Measurements from ENCODE around the gene ELMO1.

Gene ELMO1

DNA sequence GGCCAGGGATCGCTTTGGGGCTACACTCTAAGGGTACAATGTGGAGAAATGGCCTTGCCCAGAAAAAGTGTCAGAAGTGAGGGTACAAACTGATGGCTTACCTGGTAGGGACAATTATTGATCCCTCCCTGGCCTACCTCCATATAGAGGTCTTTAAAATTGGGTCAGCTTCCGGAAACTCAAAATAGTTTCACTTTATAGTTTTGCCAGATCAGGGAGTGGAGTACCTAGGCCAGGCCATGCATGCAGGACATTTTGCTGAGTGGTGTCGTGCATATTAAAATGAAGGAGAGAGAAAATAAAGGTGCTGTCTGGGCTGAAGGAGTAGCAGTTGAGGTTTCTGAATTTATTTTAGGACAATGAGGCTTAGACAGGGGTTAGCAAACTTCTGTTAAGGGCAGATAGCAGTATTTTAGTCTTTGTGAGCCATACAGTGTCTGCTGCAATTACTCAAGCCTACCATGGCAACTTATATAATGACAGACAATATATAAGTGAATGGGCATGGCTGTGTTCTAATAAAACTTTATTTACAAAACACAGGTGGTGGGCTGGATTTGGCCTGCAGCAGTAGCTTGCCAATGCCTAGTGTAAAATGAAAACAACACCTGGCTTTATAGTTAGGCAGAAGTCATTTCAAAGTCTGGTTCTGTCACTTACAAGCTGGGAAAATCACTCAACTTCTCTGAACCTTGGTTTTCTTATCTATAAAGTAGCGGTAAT lies 547.5 kb downstream of the ELMO1 start:
- DNase-seq, result no peak
- TF ChIP-seq POLR2A (IDR thresholded peaks at IDR 0.05; ENCODE audit: low read length), result no peak
- TF ChIP-seq GATA1 (IDR thresholded peaks at IDR 0.05; ENCODE audit: low read depth, low read length), result no peak

DNA sequence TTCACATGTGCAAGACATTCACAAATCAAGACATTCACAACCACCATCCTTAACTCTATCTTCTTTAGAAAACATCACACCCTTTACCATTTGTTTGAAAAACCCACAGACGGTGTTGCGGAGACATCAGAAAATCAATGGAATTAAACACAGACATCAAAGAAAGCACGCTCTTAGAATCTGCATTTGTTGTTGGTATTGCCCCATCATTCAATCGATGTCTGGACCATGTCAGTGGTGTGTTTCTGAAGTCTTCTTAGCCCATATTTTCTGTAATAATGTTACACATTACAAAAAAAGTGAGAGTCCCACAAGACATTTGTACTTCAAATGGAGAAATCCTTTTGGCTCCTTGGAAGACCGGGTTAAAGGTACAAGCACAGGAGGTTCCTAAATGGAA lies 550.5 kb downstream of the ELMO1 start:
- TF ChIP-seq GATA1 (IDR thresholded peaks at IDR 0.05; ENCODE audit: low read depth, low read length), result no peak
- no peak for TF ChIP-seq POLR2A (IDR thresholded peaks at IDR 0.05; ENCODE audit: low read length)
- DNase-seq, result no peak

DNA sequence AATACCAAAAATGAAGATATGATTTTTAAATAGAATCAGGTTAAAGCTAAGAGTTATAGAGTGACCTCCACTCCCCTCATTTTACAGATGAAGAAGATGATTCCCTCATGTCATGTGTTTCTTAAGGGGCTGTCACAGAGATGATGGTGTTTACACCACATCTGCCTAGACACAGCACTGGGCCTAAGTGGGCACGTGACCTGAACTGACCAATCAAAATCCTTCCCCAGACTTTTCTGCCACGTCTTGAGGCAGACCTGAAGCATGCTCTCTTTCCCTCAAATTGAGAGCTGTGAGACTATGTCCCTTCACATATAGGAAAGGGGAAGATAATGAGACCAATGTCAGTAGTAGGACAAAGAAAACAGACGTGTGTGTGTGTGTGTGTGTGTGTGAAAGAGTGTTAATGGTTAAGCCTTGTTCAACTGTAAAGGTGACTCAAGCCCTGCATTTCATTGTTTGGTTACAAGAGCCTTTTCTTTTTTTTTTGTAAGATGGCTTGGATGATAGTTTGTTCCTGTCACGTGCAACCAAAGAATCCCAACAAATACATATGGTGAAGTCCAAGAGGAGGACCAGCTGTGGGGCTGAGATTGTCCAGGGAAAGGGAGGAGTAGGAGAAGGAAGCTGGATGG lies 551.6 kb downstream of the ELMO1 start:
- no peak for DNase-seq
- TF ChIP-seq GATA1 (IDR thresholded peaks at IDR 0.05; ENCODE audit: low read depth, low read length) (no peak), POLR2A (IDR thresholded peaks at IDR 0.05; ENCODE audit: low read length) (no peak)

GRCh38 chr7:36896418-36896817 lies 552.2 kb downstream of the ELMO1 start:
- no peak for TF ChIP-seq POLR2A (IDR thresholded peaks at IDR 0.05; ENCODE audit: low read length)
- TF ChIP-seq GATA1 (IDR thresholded peaks at IDR 0.05; ENCODE audit: low read depth, low read length), result no peak
- DNase-seq, result no peak

DNA sequence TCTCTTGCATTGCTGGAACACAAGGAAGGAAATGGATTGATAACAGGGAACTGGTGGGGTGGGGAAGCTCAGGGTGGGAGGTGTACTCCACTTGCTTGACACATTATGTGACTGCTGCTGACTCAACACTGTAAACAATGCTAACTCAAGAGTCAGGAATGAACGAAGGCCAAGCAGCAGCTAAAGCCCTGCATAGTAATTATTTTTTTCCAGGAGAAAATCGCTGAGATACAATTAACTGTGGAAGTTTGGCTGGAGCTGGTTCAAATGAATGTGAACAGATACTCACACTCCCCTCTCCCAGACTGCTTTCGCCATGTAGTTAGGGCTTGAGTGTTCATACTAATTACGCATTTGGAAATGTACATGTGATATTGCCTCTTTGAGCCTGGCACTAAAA lies 553.5 kb downstream of the ELMO1 start:
- DNase-seq, result no peak
- TF ChIP-seq GATA1 (IDR thresholded peaks at IDR 0.05; ENCODE audit: low read depth, low read length) (no peak), POLR2A (IDR thresholded peaks at IDR 0.05; ENCODE audit: low read length) (no peak)

- DNase-seq, result no peak
- TF ChIP-seq GATA1 (IDR thresholded peaks at IDR 0.05; ENCODE audit: low read depth, low read length) (no peak), POLR2A (IDR thresholded peaks at IDR 0.05; ENCODE audit: low read length) (no peak)
Observed at GRCh38 chr7:36894190-36894589, 554.5 kb downstream of the ELMO1 start.

DNA sequence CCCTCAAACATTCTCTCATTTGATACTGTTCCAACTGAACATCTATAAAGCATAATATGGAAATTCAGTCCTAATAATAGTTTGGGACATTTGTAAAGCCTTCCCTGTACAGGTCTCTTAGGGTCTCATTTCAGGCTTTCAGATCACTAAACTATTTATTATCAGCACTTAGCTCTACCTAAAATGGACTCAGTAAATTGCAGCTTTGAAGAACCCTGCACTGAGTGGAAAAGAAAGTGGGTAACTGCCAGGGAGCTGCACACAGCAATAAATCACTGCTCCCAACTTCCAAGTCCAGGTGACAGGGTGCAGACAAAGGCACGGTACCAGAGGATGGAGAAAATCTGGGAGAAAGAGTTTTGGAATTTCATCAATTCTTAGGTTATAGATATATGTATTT lies 559.5 kb downstream of the ELMO1 start:
- TF ChIP-seq POLR2A (IDR thresholded peaks at IDR 0.05; ENCODE audit: low read length) (no peak), GATA1 (IDR thresholded peaks at IDR 0.05; ENCODE audit: low read depth, low read length) (no peak)
- no peak for DNase-seq

DNA sequence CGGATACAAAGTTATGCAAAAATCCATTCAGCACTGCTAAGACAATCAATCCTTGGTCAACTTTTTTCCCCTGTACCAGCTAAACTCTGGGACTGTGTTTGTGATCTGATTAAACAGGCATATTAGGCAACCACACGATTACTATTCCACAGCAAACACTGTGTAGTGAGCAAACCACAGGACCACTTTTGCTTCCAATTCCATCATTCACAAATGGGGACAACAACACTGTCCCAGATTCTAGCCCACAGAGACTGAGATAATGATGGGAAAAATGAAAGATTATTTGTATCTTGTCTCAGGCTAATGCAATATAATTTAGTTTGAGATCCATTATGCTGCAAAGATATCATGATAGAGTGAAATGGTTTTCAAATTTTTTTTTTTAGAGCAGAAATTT lies 560.7 kb downstream of the ELMO1 start:
- no peak for DNase-seq
- TF ChIP-seq GATA1 (IDR thresholded peaks at IDR 0.05; ENCODE audit: low read depth, low read length) (no peak), POLR2A (IDR thresholded peaks at IDR 0.05; ENCODE audit: low read length) (no peak)

- no peak for DNase-seq
- no peak for TF ChIP-seq POLR2A (IDR thresholded peaks at IDR 0.05; ENCODE audit: low read length)
- no peak for TF ChIP-seq GATA1 (IDR thresholded peaks at IDR 0.05; ENCODE audit: low read depth, low read length)
Observed at GRCh38 chr7:36887233-36887632, 561.4 kb downstream of the ELMO1 start.

GRCh38 chr7:36884910-36885309 lies 563.8 kb downstream of the ELMO1 start:
- TF ChIP-seq POLR2A (IDR thresholded peaks at IDR 0.05; ENCODE audit: low read length) (no peak), GATA1 (IDR thresholded peaks at IDR 0.05; ENCODE audit: low read depth, low read length) (no peak)

GRCh38 chr7:36884351-36884750 lies 564.3 kb downstream of the ELMO1 start:
- TF ChIP-seq POLR2A (IDR thresholded peaks at IDR 0.05; ENCODE audit: low read length) (no peak), GATA1 (IDR thresholded peaks at IDR 0.05; ENCODE audit: low read depth, low read length) (no peak)
- no peak for DNase-seq

More at GRCh38 chr7:36884910-36885309, 563.8 kb downstream of the ELMO1 start:
- no peak for DNase-seq

GRCh38 chr7:36881233-36881874 lies 567.3 kb downstream of the ELMO1 start:
- TF ChIP-seq GATA1 (IDR thresholded peaks at IDR 0.05; ENCODE audit: low read depth, low read length), result no peak
- TF ChIP-seq POLR2A (IDR thresholded peaks at IDR 0.05; ENCODE audit: low read length), result no peak
- no peak for DNase-seq

- TF ChIP-seq POLR2A (IDR thresholded peaks at IDR 0.05; ENCODE audit: low read length) (no peak), GATA1 (IDR thresholded peaks at IDR 0.05; ENCODE audit: low read depth, low read length) (no peak)
- no peak for DNase-seq
Observed at GRCh38 chr7:36880108-36880507, 568.6 kb downstream of the ELMO1 start.

GRCh38 chr7:36879021-36879420 lies 569.6 kb downstream of the ELMO1 start:
- TF ChIP-seq POLR2A (IDR thresholded peaks at IDR 0.05; ENCODE audit: low read length), result no peak
- no peak for TF ChIP-seq GATA1 (IDR thresholded peaks at IDR 0.05; ENCODE audit: low read depth, low read length)
- DNase-seq, result no peak

DNA sequence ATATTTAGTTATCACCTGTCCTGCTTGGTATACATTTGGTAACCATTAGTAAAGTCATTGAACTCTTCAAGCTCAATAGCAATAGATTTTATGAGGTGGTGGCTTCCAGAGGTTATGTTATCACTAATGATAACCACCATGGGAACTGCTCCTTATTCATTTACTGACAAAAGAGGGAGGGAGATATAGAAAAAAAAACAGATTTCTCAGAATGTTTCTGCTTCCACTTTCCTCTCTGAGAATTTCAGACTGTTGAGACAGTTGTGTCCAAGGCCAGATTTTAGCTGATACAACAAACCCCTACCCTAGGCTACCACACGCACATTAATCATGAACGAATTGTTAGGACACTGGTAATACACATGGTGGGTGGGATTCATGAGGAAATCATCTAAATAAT lies 570.4 kb downstream of the ELMO1 start:
- TF ChIP-seq GATA1 (IDR thresholded peaks at IDR 0.05; ENCODE audit: low read depth, low read length) (no peak), POLR2A (IDR thresholded peaks at IDR 0.05; ENCODE audit: low read length) (no peak)
- DNase-seq, result no peak
